CD4-positive, CD25-positive, alpha-beta regulatory T cell (primary cell): ENCODE data around the gene BCL7B. TPM values are rescaled to one million over a fixed set of nuclear protein-coding genes. Genes with fewer than 3 reads are reported as not detected.
"Not testable (repeated sequence)": the region's sequence is repeated elsewhere in the genome, so short reads cannot be mapped to it uniquely, and the experiment has no call there.

Source experiments
- ATAC-seq, 2 donors: fragments of 150-1000 bp; cut with Tn5 transposase; one replicate each; pipeline ENCODE4 v1.10.0; 2021; ENCODE audit warnings: low read depth in 2 of 2, moderate number of reproducible peaks in 2 of 2, moderate library complexity in 1 of 2
- DNase-seq, 3 donors: peaks; one replicate each; pipeline versions ENCODE4 v3.0.0 to v3.0.0-alpha.2; 2012 to 2022; ENCODE audit warnings: mixed read lengths in 1 of 3
- H3K27ac ChIP-seq: one replicate; pipeline ENCODE4 v1.7.0; 2013; ENCODE audit warnings: mild to moderate bottlenecking, low read length; ENCODE audit not compliant: insufficient read depth, poor library complexity, severe bottlenecking
- H3K27me3 ChIP-seq: one replicate; pipeline ENCODE4 v1.7.0; 2013; ENCODE audit warnings: low read length; ENCODE audit not compliant: control insufficient read depth, insufficient read depth
- H3K36me3 ChIP-seq: one replicate; pipeline ENCODE4 v1.7.0; 2013; ENCODE audit warnings: mild to moderate bottlenecking, low read length, moderate library complexity; ENCODE audit not compliant: control insufficient read depth, insufficient read depth
- H3K4me1 ChIP-seq: 2 replicates; pipeline ENCODE4 v1.7.0; 2013; ENCODE audit warnings: mild to moderate bottlenecking, low read length; ENCODE audit not compliant: insufficient read depth, control insufficient read depth, poor library complexity, severe bottlenecking
- H3K4me3 ChIP-seq: one replicate; pipeline ENCODE4 v1.7.0; 2013; ENCODE audit warnings: low read depth, mild to moderate bottlenecking, low read length, moderate library complexity
- H3K9me3 ChIP-seq, 2 experiments: 1 replicate in 1 of 2; 2 replicates in 1 of 2; pipeline ENCODE4 v1.7.0; 2013; ENCODE audit warnings: low read length in 2 of 2, mild to moderate bottlenecking in 1 of 2, moderate library complexity in 1 of 2; ENCODE audit not compliant: control insufficient read depth in 2 of 2
- H3K27ac Mint-ChIP-seq, 3 donors: one replicate each; pipeline ENCODE4 v1.8.0; 2020 to 2022; ENCODE audit warnings: mild to moderate bottlenecking in 3 of 3, mixed read lengths in 3 of 3, moderate library complexity in 2 of 3
- H3K27me3 Mint-ChIP-seq: one replicate; pipeline ENCODE4 v1.8.0; 2022; ENCODE audit warnings: mild to moderate bottlenecking, mixed read lengths
- H3K36me3 Mint-ChIP-seq: one replicate; pipeline ENCODE4 v1.8.0; 2020; ENCODE audit warnings: mixed read lengths
- H3K4me1 Mint-ChIP-seq, 4 donors: one replicate each; pipeline ENCODE4 v1.8.0; 2020 to 2022; ENCODE audit warnings: mixed read lengths in 4 of 4, mild to moderate bottlenecking in 1 of 4
- H3K4me3 Mint-ChIP-seq, 4 donors: one replicate each; pipeline ENCODE4 v1.8.0; 2020 to 2022; ENCODE audit warnings: mild to moderate bottlenecking in 4 of 4, mixed read lengths in 4 of 4, moderate library complexity in 3 of 4
- H3K9me3 Mint-ChIP-seq, 7 donors: one replicate each; pipeline ENCODE4 v1.8.0; 2020 to 2022; ENCODE audit warnings: mixed read lengths in 7 of 7, mild to moderate bottlenecking in 3 of 7, moderate library complexity in 2 of 7
- polyA plus RNA-seq, 4 donors: library from polyadenylated mRNA; unstranded; fragments of 300-500 nt; fragmentation: Illumina TruSeq; gene quantifications; one replicate each; pipeline ENCODE4 v1.2.3, GENCODE V29; 2021
- total RNA-seq: library from RNA; stranded (reverse); gene quantifications from one replicate; pipeline ENCODE4 v1.2.3, GENCODE V29; 2022

BCL7B gene
- total and polyA plus RNA-seq, 5 donors from 2014 or later = 78.9 to 126 (median 92.7) TPM

DNA sequence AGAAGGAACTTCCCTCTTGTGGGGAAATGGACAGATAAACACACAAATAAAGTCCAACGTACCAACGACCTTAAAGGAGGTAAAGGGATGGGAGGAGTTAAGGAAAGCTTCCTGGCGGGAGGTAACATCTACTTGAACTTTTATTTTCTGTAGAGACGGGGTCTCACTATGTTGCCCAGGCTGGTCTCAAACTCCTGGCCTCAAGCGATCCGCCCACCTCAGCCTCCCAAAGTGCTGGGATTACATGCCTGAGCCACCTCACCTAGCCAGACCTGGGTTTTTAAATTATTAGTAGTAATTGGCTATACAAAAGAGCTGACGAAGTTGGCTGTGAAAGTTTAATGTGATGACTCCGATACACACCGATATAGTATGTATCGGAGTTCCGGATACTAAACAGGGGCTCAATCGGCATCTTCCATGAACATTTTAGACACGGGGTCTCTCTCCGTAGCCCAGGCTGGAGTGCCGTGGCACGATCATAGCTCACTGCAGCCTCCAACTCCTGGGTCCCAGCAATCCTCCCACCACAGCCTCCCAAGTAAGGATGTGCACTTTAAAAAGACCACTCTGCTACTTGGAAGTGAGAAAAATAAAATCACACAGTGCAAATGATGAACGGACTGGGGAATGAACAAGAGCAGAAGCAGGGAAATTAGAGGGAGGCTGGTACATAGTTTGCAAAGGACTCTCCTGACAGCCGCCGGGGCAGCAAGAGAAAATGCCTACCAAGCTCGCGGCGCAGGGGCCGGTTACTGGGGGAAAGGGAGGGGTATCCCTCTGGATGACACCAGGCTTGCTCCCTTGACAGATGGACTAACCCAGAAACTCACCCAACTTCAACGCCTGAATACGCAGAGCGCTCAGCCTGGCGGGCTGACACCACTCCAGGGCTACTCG is 1.0 kb downstream of the BCL7B start:
- Histone ChIP-seq H3K4me3 (peak overlapping the region; percentile 88), H3K9me3 (no peaks in the 10 kb centered on the region), H3K27ac (peak overlapping the region; percentile 99), H3K36me3 (peaks cover 21% of the 10 kb centered on the region), H3K27me3 (no peaks in the 10 kb centered on the region), H3K4me1 (peaks cover 22% of the 10 kb centered on the region)
- ATAC-seq = no peak
- H3K4me1 Mint-ChIP-seq = peaks cover 19 to 42% (median 31%) of the 10 kb centered on the region in 4 donors
- H3K36me3 Mint-ChIP-seq = peaks cover 7% of the 10 kb centered on the region
- no peaks in the 10 kb centered on the region for H3K9me3 Mint-ChIP-seq
- peaks cover 4% of the 10 kb centered on the region for H3K27me3 Mint-ChIP-seq
- peak overlapping the region; percentile 91 to 100 (median 95) for H3K4me3 Mint-ChIP-seq
- DNase-seq = no peak
- H3K27ac Mint-ChIP-seq = peak overlapping the region; percentile 92 to 96 (median 94)

DNA sequence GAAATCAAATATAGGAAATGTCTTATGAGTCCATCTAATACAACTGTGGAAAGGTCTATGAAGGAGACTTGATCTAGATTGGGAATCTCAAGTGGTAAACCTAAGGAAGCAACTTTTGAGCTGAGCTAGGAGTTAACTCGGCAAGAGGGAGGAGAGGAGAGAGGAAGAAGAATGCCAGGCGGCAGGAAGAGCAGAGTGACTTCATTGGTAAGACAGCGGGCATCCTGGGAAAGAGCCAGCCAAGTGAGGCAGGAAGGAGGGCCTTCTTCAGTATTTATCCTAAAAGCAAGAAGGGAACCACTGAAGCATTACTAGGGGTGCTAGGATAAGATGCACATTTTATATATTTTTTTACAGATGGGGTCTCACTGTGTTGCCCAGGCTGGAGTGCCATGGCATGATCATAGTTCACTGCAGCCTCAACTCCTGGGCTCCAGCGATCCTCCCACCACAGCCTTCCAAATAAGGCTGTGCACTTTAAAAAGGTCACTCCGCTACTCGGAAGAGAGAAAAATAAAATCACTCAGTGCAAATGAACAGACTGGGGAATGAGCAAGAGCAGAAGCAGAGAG is 2.0 kb downstream of the BCL7B start:
- Histone ChIP-seq H3K9me3 (no peaks in the 10 kb centered on the region), H3K27ac (peak overlapping the region; percentile 99), H3K4me3 (peak overlapping the region; percentile 88), H3K36me3 (peaks cover 28% of the 10 kb centered on the region), H3K4me1 (peaks cover 22% of the 10 kb centered on the region), H3K27me3 (no peaks in the 10 kb centered on the region)
- Mint-ChIP-seq H3K9me3 (no peaks in the 10 kb centered on the region), H3K4me3 (peak overlapping the region; percentile 91 to 100 (median 95)), H3K4me1 (peaks cover 19 to 44% (median 33%) of the 10 kb centered on the region in 4 donors), H3K27me3 (peaks cover 4% of the 10 kb centered on the region), H3K36me3 (peaks cover 12% of the 10 kb centered on the region), H3K27ac (peak overlapping the region; percentile 14 to 96 (median 83))
- no peak for DNase-seq
- no peak for ATAC-seq

DNA sequence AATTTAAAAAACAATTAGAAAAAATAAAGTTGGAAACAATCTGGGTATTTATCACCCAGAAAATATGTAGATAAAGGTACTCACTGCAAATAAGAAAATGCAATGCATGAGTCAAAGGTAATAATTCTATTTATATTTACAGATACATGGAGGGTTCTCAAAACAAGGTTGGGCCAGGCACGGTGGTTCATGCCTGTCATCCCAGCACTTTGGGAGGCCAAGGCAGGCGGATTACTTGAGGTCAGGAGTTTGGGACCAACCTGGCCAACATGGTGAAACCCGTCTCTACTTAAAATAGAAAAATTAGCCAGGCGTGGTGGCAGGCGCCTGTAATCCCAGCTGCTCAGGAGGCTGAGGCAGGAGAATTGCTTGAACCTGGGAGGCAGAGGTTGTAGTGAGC is 7.4 kb downstream of the BCL7B start:
- Histone ChIP-seq H3K36me3 (peaks cover 54% of the 10 kb centered on the region), H3K4me1 (peaks cover 11% of the 10 kb centered on the region)
- not testable (repeated sequence) for DNase-seq, H3K9me3 Mint-ChIP-seq, H3K4me3 Mint-ChIP-seq, H3K4me3 ChIP-seq, H3K9me3 ChIP-seq, H3K27me3 Mint-ChIP-seq, H3K27ac Mint-ChIP-seq, H3K27me3 ChIP-seq, H3K27ac ChIP-seq, ATAC-seq
- Mint-ChIP-seq H3K4me1 (peaks cover 9 to 57% (median 31%) of the 10 kb centered on the region in 4 donors), H3K36me3 (peaks cover 16% of the 10 kb centered on the region)

DNA sequence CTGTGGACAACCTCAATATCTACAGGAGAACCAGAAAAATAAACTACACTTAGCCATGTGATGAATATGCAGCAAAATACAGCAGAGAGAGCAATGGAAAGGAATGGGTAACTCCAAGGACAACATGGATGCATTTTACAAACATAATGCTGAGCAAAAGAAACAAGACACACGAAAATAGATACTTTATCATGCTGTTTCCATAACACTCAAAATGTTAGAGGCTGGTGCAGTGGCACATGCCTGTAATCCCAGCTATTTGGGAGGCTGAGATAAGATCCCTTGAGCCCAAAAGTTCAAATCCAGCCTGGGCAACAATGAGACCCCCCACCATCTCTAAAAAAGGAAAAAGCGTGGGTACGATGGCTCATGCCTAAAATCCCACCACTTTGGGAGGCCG is 8.3 kb downstream of the BCL7B start:
- Mint-ChIP-seq H3K9me3 (no peaks in the 10 kb centered on the region), H3K27me3 (no peaks in the 10 kb centered on the region), H3K27ac (no peak overlapping the region), H3K36me3 (peaks cover 16% of the 10 kb centered on the region), H3K4me1 (peaks cover 4 to 53% (median 23%) of the 10 kb centered on the region in 4 donors), H3K4me3 (peak overlapping the region in 3 of 4 donors; percentile 0 to 72 (median 3))
- Histone ChIP-seq H3K4me3 (no peak overlapping the region), H3K27me3 (no peaks in the 10 kb centered on the region), H3K9me3 (no peaks in the 10 kb centered on the region), H3K27ac (no peak overlapping the region), H3K36me3 (peaks cover 46% of the 10 kb centered on the region), H3K4me1 (peaks cover 11% of the 10 kb centered on the region)
- ATAC-seq (no peak), DNase-seq (no peak)

DNA sequence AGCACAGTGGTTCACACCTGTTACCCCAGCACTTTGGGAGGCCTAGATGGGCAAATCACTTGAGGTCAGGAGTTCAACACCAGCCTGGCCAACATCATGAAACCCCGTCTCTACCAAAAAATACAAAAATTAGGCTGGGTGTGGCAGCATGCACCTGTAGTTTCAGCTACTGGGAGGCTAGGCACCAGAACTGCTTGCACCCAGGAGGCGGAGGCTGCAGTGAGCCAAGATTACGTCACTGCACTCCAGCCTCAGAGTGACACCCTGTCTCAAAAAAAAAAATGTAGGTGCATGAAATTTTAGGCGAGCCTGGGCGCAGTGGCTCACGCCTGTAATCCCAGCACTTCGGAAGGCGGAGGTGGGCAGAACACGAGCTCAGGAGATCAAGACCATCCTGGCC is 9.6 kb downstream of the BCL7B start:
- Histone ChIP-seq H3K4me1 (peaks cover 11% of the 10 kb centered on the region), H3K27ac (no peak overlapping the region), H3K4me3 (no peak overlapping the region), H3K9me3 (no peaks in the 10 kb centered on the region), H3K36me3 (peaks cover 52% of the 10 kb centered on the region), H3K27me3 (no peaks in the 10 kb centered on the region)
- Mint-ChIP-seq H3K27me3 (no peaks in the 10 kb centered on the region), H3K27ac (peak overlapping the region in 1 of 3 donors; percentile 71), H3K9me3 (no peaks in the 10 kb centered on the region), H3K4me1 (peaks cover 4 to 53% (median 22%) of the 10 kb centered on the region in 4 donors), H3K36me3 (peaks cover 17% of the 10 kb centered on the region), H3K4me3 (peak overlapping the region in 1 of 4 donors; percentile 13)
- DNase-seq = no peak
- no peak for ATAC-seq

DNA sequence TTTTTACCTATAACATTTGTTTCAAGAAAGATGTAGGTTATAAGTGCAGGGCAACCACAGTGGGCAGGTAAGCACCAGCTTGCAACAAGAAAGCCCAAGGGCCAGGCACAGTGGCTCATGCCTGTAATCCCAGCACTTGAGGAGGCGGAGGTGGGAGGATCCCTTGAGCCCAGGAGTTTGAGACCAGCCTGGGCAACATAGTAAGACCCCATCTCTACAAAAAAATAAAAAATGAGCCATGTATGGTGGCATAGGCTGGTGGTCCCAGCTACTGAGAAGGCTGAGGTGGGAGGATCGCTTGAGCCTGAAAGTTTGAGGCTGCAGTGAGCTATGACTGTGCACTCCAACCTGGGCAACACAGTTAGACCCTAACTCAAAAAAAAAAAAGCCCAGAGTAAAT is 12.8 kb downstream of the BCL7B start:
- Histone ChIP-seq H3K27me3 (no peaks in the 10 kb centered on the region), H3K27ac (no peak overlapping the region), H3K36me3 (peaks cover 48% of the 10 kb centered on the region), H3K4me3 (no peak overlapping the region), H3K4me1 (peaks cover 11% of the 10 kb centered on the region), H3K9me3 (no peaks in the 10 kb centered on the region)
- no peak for ATAC-seq
- Mint-ChIP-seq H3K27me3 (no peaks in the 10 kb centered on the region), H3K9me3 (peaks cover 0 to 1% (median 0%) of the 10 kb centered on the region in 7 donors), H3K36me3 (peaks cover 25% of the 10 kb centered on the region), H3K27ac (no peak overlapping the region), H3K4me3 (peak overlapping the region in 1 of 4 donors; percentile 43), H3K4me1 (peaks cover 4 to 45% (median 16%) of the 10 kb centered on the region in 4 donors)
- DNase-seq = no peak

DNA sequence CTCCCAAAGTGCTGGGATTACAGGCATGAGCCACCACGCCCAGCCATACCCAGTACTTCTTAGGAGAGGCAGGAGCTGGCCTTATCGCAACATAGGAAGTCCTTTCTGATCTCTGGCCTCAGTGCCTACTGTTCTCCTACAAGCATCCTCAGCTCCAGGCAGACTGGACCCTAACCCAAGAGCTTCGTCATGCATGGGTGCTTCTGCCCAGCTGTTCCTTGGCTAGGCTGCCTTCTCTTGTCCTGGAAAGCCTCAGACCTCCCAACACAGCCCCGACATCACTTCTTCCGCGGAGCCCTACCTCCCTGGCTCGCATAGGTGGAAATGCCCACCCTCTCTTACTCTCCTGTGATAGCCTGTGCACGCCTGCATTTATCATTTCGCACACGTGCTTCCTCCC is 15.8 kb downstream of the BCL7B start:
- Mint-ChIP-seq H3K27ac (no peak overlapping the region), H3K9me3 (peaks cover 0 to 1% (median 0%) of the 10 kb centered on the region in 7 donors), H3K36me3 (peaks cover 37% of the 10 kb centered on the region), H3K27me3 (no peaks in the 10 kb centered on the region), H3K4me3 (no peak overlapping the region), H3K4me1 (peaks cover 3 to 20% (median 7%) of the 10 kb centered on the region in 4 donors)
- H3K36me3 ChIP-seq = peaks cover 62% of the 10 kb centered on the region
- no peaks in the 10 kb centered on the region for H3K27me3 ChIP-seq
- DNase-seq (no peak), ATAC-seq (no peak)
- no peak overlapping the region for H3K27ac ChIP-seq
- H3K4me1 ChIP-seq = no peaks in the 10 kb centered on the region
- H3K4me3 ChIP-seq = no peak overlapping the region
- H3K9me3 ChIP-seq = no peaks in the 10 kb centered on the region
